Ovary (tissue), 9 donors: ENCODE data around the gene TAS1R1. TPM values are rescaled to one million over a fixed set of nuclear protein-coding genes. Genes with fewer than 3 reads are reported as not detected.
A peak's percentile ranks its signal among the peaks of the same experiment; 100 is the strongest.
"Not testable (repeated sequence)": the region's sequence is repeated elsewhere in the genome, so short reads cannot be mapped to it uniquely, and the experiment has no call there.

Experiments
- DNase-seq, 5 donors: peaks; one replicate each; pipeline ENCODE4 v3.0.0-alpha.2; 2019 to 2020
- H3K27ac ChIP-seq, 2 donors: fragments of 200-600 bp; one replicate each; pipeline versions ENCODE4 v1.5.1 to v1.8.0; 2019 to 2022
- H3K27me3 ChIP-seq: fragments of 200-600 bp; one replicate; pipeline ENCODE4 v1.8.0; 2022
- H3K36me3 ChIP-seq: fragments of 200-600 bp; sonication (generic); one replicate; pipeline ENCODE4 v1.5.1; 2019
- H3K4me1 ChIP-seq: one replicate; pipeline ENCODE4 v1.8.1; 2013; ENCODE audit warnings: mild to moderate bottlenecking, moderate library complexity; ENCODE audit not compliant: insufficient read depth
- H3K4me3 ChIP-seq: fragments of 200-600 bp; sonication (generic); one replicate; pipeline ENCODE4 v1.5.1; 2017
- H3K9me3 ChIP-seq, 2 donors: fragments of 200-600 bp in 1 of 2; sonication (generic) in 1 of 2; one replicate each; pipeline versions ENCODE4 v1.5.1 to v1.8.1; 2013 to 2019; ENCODE audit warnings: mild to moderate bottlenecking in 1 of 2, moderate library complexity in 1 of 2
- EP300 ChIP-seq: sonication (generic); formaldehyde crosslinking; IDR thresholded peaks from one replicate; pipeline ENCODE4 v1.6.1; 2017; ENCODE audit warnings: antibody characterized with exemption
- POLR2A ChIP-seq: fragments of 450-650 bp; IDR thresholded peaks from one replicate; pipeline ENCODE4 v1.6.1; 2017; ENCODE audit warnings: antibody characterized with exemption, mild to moderate bottlenecking, moderate library complexity
- WGBS, 3 donors: extraction: QIAGEN DNeasy Blood & Tissue Kit in 1 of 3; methylation state at CpG; one replicate each; pipeline versions ENCODE4 v1.1.5 to v1.1.7; 2013 to 2017; 5-methylcytosine and 5-hydroxymethylcytosine counted together
- intact Hi-C, 4 donors: fragments of 100-400 bp; cut with DNase I; formaldehyde crosslinking; loops; one replicate each; pipeline versions ENCODE4 v1.11.0 to v1.15.1; 2022 to 2023
- polyA plus RNA-seq, 2 donors: library from polyadenylated mRNA; stranded (reverse); fragments of 200-250 nt in 1 of 2; fragments of 350-450 nt in 1 of 2; fragmentation: Illumina TruSeq in 1 of 2; extraction: RNeasy Lipid Tissue Mini Kit (QIAGEN cat#74804) in 1 of 2; gene quantifications; one replicate each; pipeline ENCODE4 v1.2.3, GENCODE V29; 2013 to 2014
- total RNA-seq, 7 donors: library from RNA; depleted of rRNA in 2 of 7; stranded (reverse); fragments of >200 nt in 2 of 7; fragmentation: NEBNext Ultra II Directional in 3 of 7; extraction: Animal tissue kit (Norgen Biotek cat#: 25700) in 3 of 7; gene quantifications; one replicate each; pipeline versions ENCODE4 v1.1.0 to v1.2.4, GENCODE V29; 2016 to 2023
- TF ChIP-seq, protein P1 (sequence below), 3 donors: fragments of 450-650 bp in 2 of 3; fragments of 200-600 bp in 1 of 3; IDR thresholded peaks; one replicate each; pipeline versions ENCODE4 v1.5.1 to v1.8.0; 2016 to 2022; ENCODE audit warnings: antibody characterized with exemption in 3 of 3, mild to moderate bottlenecking in 1 of 3
- donor health status: DM: no; HTN: no; CAD: no; lungs with moderate emphysema.
- donor health status: DM: no; HTN: no; CAD: no.
- donor health status: Bipolar disorder and iron deficiency.
- donor health status: DM: yes; HTN: yes; CAD: no.
- donor health status: DM: no; HTN: no; CAD: no.
- donor health status: DM: yes; HTN: yes; CAD: no.

TAS1R1 gene
- total and polyA plus RNA-seq, 9 donors, result 0.20 to 0.74 (median 0.33) TPM; not detected in 3

DNA sequence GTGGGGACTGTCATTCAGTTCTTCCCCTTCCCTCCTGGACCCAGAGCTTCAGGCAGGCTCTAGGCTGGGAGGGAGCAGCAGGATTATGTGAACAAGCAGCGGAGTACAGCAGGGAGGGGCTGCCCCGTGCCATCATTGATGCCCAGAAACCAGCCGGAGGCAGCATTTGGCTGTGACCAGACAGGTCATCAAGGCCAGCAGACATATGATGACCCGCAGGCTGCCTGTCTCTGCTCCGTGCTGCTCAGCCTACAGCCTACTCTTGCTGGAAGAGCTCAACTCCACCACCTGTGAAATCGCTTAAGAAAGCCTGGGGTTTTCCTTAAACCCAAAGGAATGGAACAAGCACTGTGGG is 42.6 kb downstream of the TAS1R1 start:
- Histone ChIP-seq H3K36me3 (no peaks in the 10 kb centered on the region), H3K27ac (no peak overlapping the region), H3K9me3 (no peaks in the 10 kb centered on the region), H3K27me3 (no peaks in the 10 kb centered on the region), H3K4me1 (peaks cover 23% of the 10 kb centered on the region), H3K4me3 (no peak overlapping the region)
- TF ChIP-seq EP300 (no peak), POLR2A (no peak)
- TF ChIP-seq, protein P1, sequence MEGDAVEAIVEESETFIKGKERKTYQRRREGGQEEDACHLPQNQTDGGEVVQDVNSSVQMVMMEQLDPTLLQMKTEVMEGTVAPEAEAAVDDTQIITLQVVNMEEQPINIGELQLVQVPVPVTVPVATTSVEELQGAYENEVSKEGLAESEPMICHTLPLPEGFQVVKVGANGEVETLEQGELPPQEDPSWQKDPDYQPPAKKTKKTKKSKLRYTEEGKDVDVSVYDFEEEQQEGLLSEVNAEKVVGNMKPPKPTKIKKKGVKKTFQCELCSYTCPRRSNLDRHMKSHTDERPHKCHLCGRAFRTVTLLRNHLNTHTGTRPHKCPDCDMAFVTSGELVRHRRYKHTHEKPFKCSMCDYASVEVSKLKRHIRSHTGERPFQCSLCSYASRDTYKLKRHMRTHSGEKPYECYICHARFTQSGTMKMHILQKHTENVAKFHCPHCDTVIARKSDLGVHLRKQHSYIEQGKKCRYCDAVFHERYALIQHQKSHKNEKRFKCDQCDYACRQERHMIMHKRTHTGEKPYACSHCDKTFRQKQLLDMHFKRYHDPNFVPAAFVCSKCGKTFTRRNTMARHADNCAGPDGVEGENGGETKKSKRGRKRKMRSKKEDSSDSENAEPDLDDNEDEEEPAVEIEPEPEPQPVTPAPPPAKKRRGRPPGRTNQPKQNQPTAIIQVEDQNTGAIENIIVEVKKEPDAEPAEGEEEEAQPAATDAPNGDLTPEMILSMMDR (IDR thresholded peaks at IDR 0.05), result no peak
- DNase-seq, result no peak
- WGBS, 3 donors, result 72 to 80% (median 79%) methylated on average over 6 of the region's 6 CpGs
- intact Hi-C loops, result loop anchor here in 1 of 4 donors (5.0 kb wide), 1 partner anchor 35 kb away; no protein-coding TSS in a partner anchor

DNA sequence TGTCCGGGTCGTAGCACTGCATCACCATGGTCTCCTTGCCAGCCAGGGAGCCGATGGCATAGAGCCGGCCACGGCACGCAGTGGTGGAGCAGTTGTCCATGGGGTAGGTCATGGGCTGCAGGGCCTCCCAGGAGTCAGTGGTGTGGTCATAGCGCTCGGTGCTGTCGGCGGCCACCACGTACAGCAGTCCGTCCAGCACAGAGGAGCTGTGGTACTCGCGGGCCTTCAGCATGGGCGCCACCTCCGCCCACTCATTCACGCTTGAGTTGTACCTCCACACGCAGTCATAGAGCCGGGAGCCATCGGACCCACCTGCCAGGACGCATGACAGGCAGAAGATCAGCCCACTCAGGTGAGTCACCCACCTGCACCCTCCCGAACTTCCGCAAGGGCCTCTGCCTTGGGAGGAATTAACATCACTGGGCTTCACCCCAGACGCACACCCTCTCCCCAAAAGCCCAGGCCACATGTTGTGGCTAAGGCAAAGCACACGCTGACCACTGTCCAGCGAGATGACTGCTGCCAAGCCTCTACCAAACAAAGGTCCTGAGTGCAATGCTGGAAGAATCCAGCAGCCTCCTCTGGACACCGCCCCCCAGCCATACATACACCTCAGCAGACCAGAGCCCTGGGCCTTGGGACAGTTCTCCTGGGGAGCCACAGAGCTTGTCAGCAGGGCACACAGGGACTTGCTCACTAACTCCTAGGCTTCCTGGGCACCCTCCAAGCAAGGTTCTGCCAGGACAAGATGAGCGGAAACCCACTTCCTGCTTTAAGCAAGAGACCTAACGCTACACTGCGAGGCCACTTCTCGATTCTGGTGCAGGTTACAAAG is 44.3 kb downstream of the TAS1R1 start:
- DNase-seq, result peak in 1 of 5 donors; percentile 18
- Histone ChIP-seq H3K4me3 (peak overlapping the region; percentile 45), H3K27ac (no peak overlapping the region), H3K4me1 (peaks cover 24% of the 10 kb centered on the region), H3K27me3 (no peaks in the 10 kb centered on the region), H3K36me3 (no peaks in the 10 kb centered on the region), H3K9me3 (no peaks in the 10 kb centered on the region)
- TF ChIP-seq POLR2A (no peak), EP300 (no peak)
- TF ChIP-seq, protein P1 (IDR thresholded peaks at IDR 0.05), result no peak
- 61 to 82% (median 70%) methylated on average over 31 of the region's 31 CpGs for whole genome bisulfite sequencing, 3 donors
- intact Hi-C loops, result loop anchor here in 1 of 4 donors (5.0 kb wide), 1 partner anchor 33 kb away; no protein-coding TSS in a partner anchor

DNA sequence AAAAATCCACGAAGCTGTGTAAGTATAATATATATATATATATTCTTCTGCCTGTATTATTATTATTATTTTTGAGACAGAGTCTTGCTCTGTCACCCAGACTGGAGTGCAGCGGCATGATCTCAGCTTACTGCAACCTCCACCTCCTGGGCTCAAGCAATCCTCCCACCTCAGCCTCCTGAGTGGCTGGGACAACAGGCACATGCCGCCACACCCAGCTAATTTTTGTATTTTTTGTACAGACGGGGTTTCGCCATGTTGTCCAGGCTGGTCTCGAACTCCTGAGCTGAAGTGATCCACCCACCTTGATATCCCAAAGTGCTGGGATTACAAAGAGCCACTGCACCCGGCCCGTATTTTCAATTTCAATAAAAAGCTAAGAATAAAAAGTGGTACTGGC is 44.9 kb downstream of the TAS1R1 start:
- Histone ChIP-seq H3K4me1 (peaks cover 25% of the 10 kb centered on the region), H3K4me3 (peak overlapping the region; percentile 45), H3K27ac (peak overlapping the region in 1 of 2 donors; percentile 99)
- 36 to 52% (median 50%) methylated on average over 8 of the region's 8 CpGs for WGBS, 3 donors
- H3K27me3 ChIP-seq, DNase-seq, H3K36me3 ChIP-seq, H3K9me3 ChIP-seq: not testable (repeated sequence)
- intact Hi-C loops, result loop anchor here in 2 of 4 donors (2.0 to 5.0 kb wide), 2 partner anchors 19 to 32 kb away; no protein-coding TSS in a partner anchor

DNA sequence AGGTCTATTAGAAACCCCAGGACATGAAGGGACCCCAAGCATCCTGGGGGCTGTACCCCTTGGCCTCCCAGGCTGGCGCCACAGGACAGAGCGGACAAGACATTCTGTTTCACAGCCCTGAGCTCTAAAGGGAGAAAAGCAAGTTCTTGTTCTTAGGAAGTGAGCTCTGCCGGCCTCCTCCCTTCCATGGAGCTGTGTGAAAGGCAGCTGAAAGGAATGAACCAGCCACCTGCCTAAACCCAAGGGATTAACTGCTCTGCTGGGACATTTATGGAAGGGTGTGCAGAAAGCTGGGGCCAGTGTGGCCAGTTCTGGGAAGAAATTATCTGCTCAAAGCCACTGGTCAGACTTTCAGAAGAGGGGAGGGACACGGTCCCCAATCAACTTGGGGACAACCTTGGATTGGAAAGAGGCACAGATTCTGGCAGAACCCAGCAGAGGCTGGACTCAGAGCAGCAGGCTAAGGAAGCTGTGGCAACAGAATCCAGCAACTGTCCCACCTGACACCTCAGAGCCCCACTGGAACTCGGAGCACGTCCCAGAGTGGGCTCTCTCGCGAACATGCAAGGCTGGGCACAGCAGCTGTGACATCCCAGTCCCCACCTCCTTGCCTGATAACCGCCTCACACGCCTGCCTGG is 45.4 kb downstream of the TAS1R1 start:
- peak in 1 of 5 donors; percentile 10 for DNase-seq
- no peaks in the 10 kb centered on the region for H3K9me3 ChIP-seq
- H3K27ac ChIP-seq, result peak overlapping the region; percentile 23 to 99
- no peak for TF ChIP-seq POLR2A
- TF ChIP-seq, protein P1 (IDR thresholded peaks at IDR 0.05), result no peak
- no peak for TF ChIP-seq EP300
- no peaks in the 10 kb centered on the region for H3K27me3 ChIP-seq
- no peaks in the 10 kb centered on the region for H3K36me3 ChIP-seq
- peaks cover 25% of the 10 kb centered on the region for H3K4me1 ChIP-seq
- 11 to 15% (median 13%) methylated on average over 9 to 10 of the region's 10 CpGs for WGBS, 3 donors
- peak overlapping the region; percentile 45 for H3K4me3 ChIP-seq
- intact Hi-C loops, result loop anchor here in 1 of 4 donors (2.0 kb wide), 1 partner anchor 20 kb away; no protein-coding TSS in a partner anchor
